ENCODE results near the gene CKS1B. TPM values are rescaled to one million over a fixed set of nuclear protein-coding genes. Genes with fewer than 3 reads are reported as not detected.
A peak's percentile ranks its signal among the peaks of the same experiment; 100 is the strongest.

Gene CKS1B
- total and polyA plus RNA-seq, 9 of the 15 experiments (the other 6 are each of a cell fraction or from before 2014, with no cell fraction given) = 215 to 1,103 (median 460) TPM

- TF ChIP-seq MYC (IDR thresholded peaks at IDR 0.05; ENCODE audit: low read depth, low read length) (peak; percentile 77), MYC (CRISPR knock-in tag; IDR thresholded peaks at IDR 0.05; ENCODE audit: borderline replicate concordance, low read depth) (peak; percentile 81; the same call in 1 of the 2 replicates), GMEB1 (CRISPR knock-in tag; IDR thresholded peaks at IDR 0.05) (peak; percentile 44; the same call in 1 of the 2 replicates), ELF2 (CRISPR knock-in tag; IDR thresholded peaks at IDR 0.05) (0 out of 2 replicates have a peak, but pooled peaks have one; percentile 12), PHF21A (IDR thresholded peaks at IDR 0.05; ENCODE audit: borderline replicate concordance, low read depth) (peak; percentile 75), JUND (IDR thresholded peaks at IDR 0.05; ENCODE audit: borderline replicate concordance, low read depth, low read length) (peak; percentile 87), JUND (tag; IDR thresholded peaks at IDR 0.05; ENCODE audit: borderline replicate concordance, low read depth, low read length) (peak; percentile 84; the same call in 1 of the 3 replicates), CBFA2T3 (IDR thresholded peaks at IDR 0.05) (peak; percentile 6; the same call in 1 of the 2 replicates), ZBTB17 (CRISPR knock-in tag; IDR thresholded peaks at IDR 0.05) (peak; percentile 83), CHCHD3 (CRISPR knock-in tag; IDR thresholded peaks at IDR 0.05) (0 out of 2 replicates have a peak, but pooled peaks have one; percentile 17), NUFIP1 (IDR thresholded peaks at IDR 0.05; ENCODE audit: partially characterized antibody) (peak; percentile 96), PATZ1 (CRISPR knock-in tag; IDR thresholded peaks at IDR 0.05; ENCODE audit: borderline replicate concordance) (peak; percentile 63; the same call in 1 of the 2 replicates), E2F6 (IDR thresholded peaks at IDR 0.05; ENCODE audit: borderline replicate concordance in 1 of 2, extremely low read depth in 1 of 2, insufficient read depth in 1 of 2, insufficient read length in 1 of 2, low read depth in 1 of 2, low read length in 1 of 2, poor library complexity in 1 of 2, severe bottlenecking in 1 of 2) (peak in 1 of 2 experiments; percentile 66), ZBTB43 (CRISPR knock-in tag; IDR thresholded peaks at IDR 0.05) (no peak), CREB3L1 (IDR thresholded peaks at IDR 0.05; ENCODE audit: borderline replicate concordance, low read depth) (peak; percentile 72; the same call in 1 of the 2 replicates), NCOR1 (IDR thresholded peaks at IDR 0.05) (peak; percentile 81), SMC3 (conservative IDR thresholded peaks at IDR 0.05; ENCODE audit: insufficient read depth, low read depth, low read length) (peak; percentile 13; the same call in 1 of the 2 replicates), NR1H2 (CRISPR knock-in tag; IDR thresholded peaks at IDR 0.05) (no peak), NCOA6 (IDR thresholded peaks at IDR 0.05) (peak; percentile 65; the same call in 1 of the 2 replicates), ZNF263 (CRISPR knock-in tag; IDR thresholded peaks at IDR 0.05; ENCODE audit: borderline replicate concordance) (peak; percentile 62; the same call in 1 of the 2 replicates)
Observed at GRCh38 chr1:155000726-155001424, 26.4 kb downstream of the CKS1B start (continued).
